ENCODE measurements around the gene SLC51B. TPM values are rescaled to one million over a fixed set of nuclear protein-coding genes. Genes with fewer than 3 reads are reported as not detected.

Gene SLC51B
- total RNA-seq, 1 experiment from 2014 or later: not detected

- H3K4me3 Mint-ChIP-seq (ENCODE audit: low read depth, unreplicated experiment): no peak overlapping the region
- CTCF ChIA-PET: interaction anchor here (1.3 to 3.1 kb wide), 2 partner anchors 15 to 29 kb away, joined by 3 to 12 read pairs; no protein-coding TSS in a partner anchor
- BruUV-seq (replicated peaks): no TSS peak
- DNase-seq: no peak
- TF ChIP-seq, protein P1, sequence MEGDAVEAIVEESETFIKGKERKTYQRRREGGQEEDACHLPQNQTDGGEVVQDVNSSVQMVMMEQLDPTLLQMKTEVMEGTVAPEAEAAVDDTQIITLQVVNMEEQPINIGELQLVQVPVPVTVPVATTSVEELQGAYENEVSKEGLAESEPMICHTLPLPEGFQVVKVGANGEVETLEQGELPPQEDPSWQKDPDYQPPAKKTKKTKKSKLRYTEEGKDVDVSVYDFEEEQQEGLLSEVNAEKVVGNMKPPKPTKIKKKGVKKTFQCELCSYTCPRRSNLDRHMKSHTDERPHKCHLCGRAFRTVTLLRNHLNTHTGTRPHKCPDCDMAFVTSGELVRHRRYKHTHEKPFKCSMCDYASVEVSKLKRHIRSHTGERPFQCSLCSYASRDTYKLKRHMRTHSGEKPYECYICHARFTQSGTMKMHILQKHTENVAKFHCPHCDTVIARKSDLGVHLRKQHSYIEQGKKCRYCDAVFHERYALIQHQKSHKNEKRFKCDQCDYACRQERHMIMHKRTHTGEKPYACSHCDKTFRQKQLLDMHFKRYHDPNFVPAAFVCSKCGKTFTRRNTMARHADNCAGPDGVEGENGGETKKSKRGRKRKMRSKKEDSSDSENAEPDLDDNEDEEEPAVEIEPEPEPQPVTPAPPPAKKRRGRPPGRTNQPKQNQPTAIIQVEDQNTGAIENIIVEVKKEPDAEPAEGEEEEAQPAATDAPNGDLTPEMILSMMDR (IDR thresholded peaks at IDR 0.05; ENCODE audit: unreplicated experiment): no peak
- H3K27me3 Mint-ChIP-seq (ENCODE audit: unreplicated experiment): peaks cover 43% of the 10 kb centered on the region
- intact Hi-C loops (cut with micrococcal nuclease; ENCODE audit: unreplicated experiment): no loop called here
- H3K36me3 Mint-ChIP-seq (ENCODE audit: insufficient read depth, unreplicated experiment): no peaks in the 10 kb centered on the region
- H3K4me1 Mint-ChIP-seq (ENCODE audit: low read depth, unreplicated experiment): peaks cover 21% of the 10 kb centered on the region
- no peaks in the 10 kb centered on the region for H3K9me3 Mint-ChIP-seq (ENCODE audit: low read depth, unreplicated experiment)
- H3K27ac Mint-ChIP-seq (ENCODE audit: unreplicated experiment): no peak overlapping the region
Observed at GRCh38 chr15:65084500-65085206, 39.5 kb downstream of the SLC51B start.

GRCh38 chr15:65085207-65085753, 40.1 kb downstream of the SLC51B start:
- peaks cover 21% of the 10 kb centered on the region for H3K4me1 Mint-ChIP-seq (ENCODE audit: low read depth, unreplicated experiment)
- no peaks in the 10 kb centered on the region for H3K36me3 Mint-ChIP-seq (ENCODE audit: insufficient read depth, unreplicated experiment)
- H3K4me3 Mint-ChIP-seq (ENCODE audit: low read depth, unreplicated experiment): no peak overlapping the region
- BruUV-seq (replicated peaks): no TSS peak
- CTCF ChIA-PET: interaction anchor here (1.3 to 3.1 kb wide), 2 partner anchors 16 to 30 kb away, joined by 3 to 12 read pairs; no protein-coding TSS in a partner anchor
- intact Hi-C loops (cut with micrococcal nuclease; ENCODE audit: unreplicated experiment): no loop called here
- peaks cover 43% of the 10 kb centered on the region for H3K27me3 Mint-ChIP-seq (ENCODE audit: unreplicated experiment)
- TF ChIP-seq, protein P1 (IDR thresholded peaks at IDR 0.05; ENCODE audit: unreplicated experiment): no peak
- DNase-seq: no peak
- no peaks in the 10 kb centered on the region for H3K9me3 Mint-ChIP-seq (ENCODE audit: low read depth, unreplicated experiment)
- H3K27ac Mint-ChIP-seq (ENCODE audit: unreplicated experiment): no peak overlapping the region

DNA sequence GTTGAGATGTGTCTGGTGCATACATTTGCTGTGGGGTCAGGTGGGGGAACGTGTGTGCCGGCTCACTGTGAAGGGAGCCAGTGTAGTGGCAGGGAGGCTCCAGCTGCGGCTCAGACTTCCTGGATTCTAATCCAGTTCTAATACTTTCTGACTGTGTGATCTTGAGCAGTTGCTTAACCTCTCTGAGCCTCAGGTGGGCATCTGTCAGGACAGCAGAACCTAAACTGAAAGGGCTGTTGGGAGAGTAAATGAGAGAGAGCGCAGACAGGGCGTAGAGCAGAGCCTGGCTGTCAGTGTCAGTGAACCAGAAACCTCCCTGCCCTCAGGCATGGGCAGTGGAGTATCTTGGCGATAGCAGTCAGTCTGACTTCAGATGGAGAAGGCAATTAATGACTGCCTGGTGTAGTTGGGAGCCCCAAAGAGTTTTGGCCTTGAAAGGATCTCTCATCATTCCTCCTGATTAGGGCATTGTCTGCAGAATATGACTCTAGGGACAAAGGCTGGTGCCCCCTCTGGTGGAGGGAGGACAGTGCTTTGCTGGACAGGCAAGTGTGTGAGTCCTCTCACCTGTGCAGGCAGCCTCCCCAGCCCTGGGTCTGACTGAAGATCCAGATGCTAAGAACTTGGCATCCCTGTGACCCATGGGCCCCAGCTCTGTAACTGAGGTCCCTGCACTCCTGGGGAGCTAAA, 40.9 kb downstream of the SLC51B start:
- H3K27ac Mint-ChIP-seq (ENCODE audit: unreplicated experiment): no peak overlapping the region
- H3K4me1 Mint-ChIP-seq (ENCODE audit: low read depth, unreplicated experiment): peaks cover 21% of the 10 kb centered on the region
- no peak overlapping the region for H3K4me3 Mint-ChIP-seq (ENCODE audit: low read depth, unreplicated experiment)
- intact Hi-C loops (cut with micrococcal nuclease; ENCODE audit: unreplicated experiment): loop anchor here (2.0 kb wide), 1 partner anchor 31 kb away; no protein-coding TSS in a partner anchor
- no TSS peak for BruUV-seq (replicated peaks)
- DNase-seq: peak; percentile 74
- CTCF ChIA-PET: interaction anchor here (1.2 to 3.1 kb wide), 5 partner anchors 15 to 52 kb away, joined by 4 to 12 read pairs (median 10); no protein-coding TSS in a partner anchor
- no peaks in the 10 kb centered on the region for H3K36me3 Mint-ChIP-seq (ENCODE audit: insufficient read depth, unreplicated experiment)
- TF ChIP-seq, protein P1 (IDR thresholded peaks at IDR 0.05; ENCODE audit: unreplicated experiment): peak; percentile 33
- no peaks in the 10 kb centered on the region for H3K9me3 Mint-ChIP-seq (ENCODE audit: low read depth, unreplicated experiment)
- peaks cover 43% of the 10 kb centered on the region for H3K27me3 Mint-ChIP-seq (ENCODE audit: unreplicated experiment)

GRCh38 chr15:65086680-65087111, 41.5 kb downstream of the SLC51B start:
- H3K4me1 Mint-ChIP-seq (ENCODE audit: low read depth, unreplicated experiment): peaks cover 21% of the 10 kb centered on the region
- intact Hi-C loops (cut with micrococcal nuclease; ENCODE audit: unreplicated experiment): loop anchor here (2.0 kb wide), 1 partner anchor 32 kb away; no protein-coding TSS in a partner anchor
- BruUV-seq (replicated peaks): no TSS peak

More at GRCh38 chr15:65086680-65087111, 41.5 kb downstream of the SLC51B start:
- TF ChIP-seq, protein P1 (IDR thresholded peaks at IDR 0.05; ENCODE audit: unreplicated experiment): no peak
- H3K36me3 Mint-ChIP-seq (ENCODE audit: insufficient read depth, unreplicated experiment): no peaks in the 10 kb centered on the region
- no peak overlapping the region for H3K27ac Mint-ChIP-seq (ENCODE audit: unreplicated experiment)
- no peaks in the 10 kb centered on the region for H3K9me3 Mint-ChIP-seq (ENCODE audit: low read depth, unreplicated experiment)
- no peak overlapping the region for H3K4me3 Mint-ChIP-seq (ENCODE audit: low read depth, unreplicated experiment)
- CTCF ChIA-PET: interaction anchor here (0.6 to 2.2 kb wide), 5 partner anchors 15 to 53 kb away, joined by 4 to 12 read pairs (median 6); no protein-coding TSS in a partner anchor
- DNase-seq: no peak
- peaks cover 42% of the 10 kb centered on the region for H3K27me3 Mint-ChIP-seq (ENCODE audit: unreplicated experiment)

All from Calu3 (cell line).